Right lobe of liver (tissue), 4 donors: ENCODE data around the gene TAS2R40.

Experiments used
- POLR2A ChIP-seq: fragments of 450-650 bp; IDR thresholded peaks from one replicate; pipeline ENCODE4 v1.6.1; 2017; ENCODE audit warnings: antibody characterized with exemption, mild to moderate bottlenecking
- TF ChIP-seq, protein P1 (sequence below), 4 donors: fragments of 200-600 bp in 3 of 4; fragments of 450-650 bp in 1 of 4; IDR thresholded peaks; one replicate each; pipeline versions ENCODE4 v1.5.1 to v1.8.0; 2016 to 2022; ENCODE audit warnings: antibody characterized with exemption in 4 of 4, mild to moderate bottlenecking in 2 of 4
- donor health status: DM: no; HTN: no; CAD: no.
- donor health status: DM: no; HTN: no; CAD: no.
- donor health status: DM: no; HTN: yes; CAD: no.

DNA sequence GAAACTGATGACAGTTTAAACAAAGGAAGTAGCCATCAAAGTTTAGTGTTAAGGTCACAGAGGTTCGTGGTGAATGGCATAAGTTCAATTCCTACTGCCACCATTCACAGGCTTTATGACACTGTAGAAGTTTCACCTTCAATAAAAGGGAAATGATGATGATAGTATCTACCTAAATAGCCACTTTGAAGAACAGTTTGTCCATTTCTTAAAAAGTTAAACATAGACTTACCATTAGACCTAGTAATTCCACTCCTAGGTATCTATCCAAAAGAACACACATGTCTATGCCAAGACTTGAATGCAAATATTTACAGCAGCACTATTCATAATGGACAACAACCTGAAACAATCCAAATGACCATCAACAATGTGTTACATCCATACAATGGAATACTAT, 22.5 kb downstream of the TAS2R40 start:
- TF ChIP-seq, protein P1, sequence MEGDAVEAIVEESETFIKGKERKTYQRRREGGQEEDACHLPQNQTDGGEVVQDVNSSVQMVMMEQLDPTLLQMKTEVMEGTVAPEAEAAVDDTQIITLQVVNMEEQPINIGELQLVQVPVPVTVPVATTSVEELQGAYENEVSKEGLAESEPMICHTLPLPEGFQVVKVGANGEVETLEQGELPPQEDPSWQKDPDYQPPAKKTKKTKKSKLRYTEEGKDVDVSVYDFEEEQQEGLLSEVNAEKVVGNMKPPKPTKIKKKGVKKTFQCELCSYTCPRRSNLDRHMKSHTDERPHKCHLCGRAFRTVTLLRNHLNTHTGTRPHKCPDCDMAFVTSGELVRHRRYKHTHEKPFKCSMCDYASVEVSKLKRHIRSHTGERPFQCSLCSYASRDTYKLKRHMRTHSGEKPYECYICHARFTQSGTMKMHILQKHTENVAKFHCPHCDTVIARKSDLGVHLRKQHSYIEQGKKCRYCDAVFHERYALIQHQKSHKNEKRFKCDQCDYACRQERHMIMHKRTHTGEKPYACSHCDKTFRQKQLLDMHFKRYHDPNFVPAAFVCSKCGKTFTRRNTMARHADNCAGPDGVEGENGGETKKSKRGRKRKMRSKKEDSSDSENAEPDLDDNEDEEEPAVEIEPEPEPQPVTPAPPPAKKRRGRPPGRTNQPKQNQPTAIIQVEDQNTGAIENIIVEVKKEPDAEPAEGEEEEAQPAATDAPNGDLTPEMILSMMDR (IDR thresholded peaks at IDR 0.05): no peak
- TF ChIP-seq POLR2A: no peak
